RWPE1 (cell line): Measurements from ENCODE around the gene TMEM94.

Experiments used
- CTCF ChIA-PET: fragments of 350-600 bp; sonication (Branson Sonifier 250); formaldehyde crosslinking; extraction: SDS; loops from one replicate; lab custom pipeline; 2021; lab: Yijun Ruan, JAX
- POLR2A ChIA-PET: fragments of 400-600 bp; formaldehyde crosslinking; extraction: SDS; loops from one replicate; lab custom pipeline; 2020; ENCODE audit warnings: antibody characterized with exemption; ENCODE audit not compliant: low non-redundant PET; lab: Yijun Ruan, JAX
- DNase-seq: peaks from one replicate; pipeline ENCODE4 v3.0.0; 2012; ENCODE audit warnings: low spot score
- H3K27ac ChIP-seq: fragments of 450-650 bp; 2 replicates; pipeline ENCODE4 v1.5.1; 2017
- CTCF ChIP-seq: fragments of 450-650 bp; conservative IDR thresholded peaks from 2 replicates; pipeline ENCODE4 v1.5.1; 2017; ENCODE audit warnings: low read depth, mild to moderate bottlenecking

The TMEM94 gene

GRCh38 chr17:75459246-75459589 is 2.8 kb downstream of the TMEM94 start:
- CTCF ChIA-PET, result interaction anchor here (0.6 to 0.7 kb wide), 2 partner anchors 342 to 985 kb away, joined by 3 to 6 read pairs; no protein-coding TSS in a partner anchor
- POLR2A ChIA-PET, result no interaction called here
- no peak for DNase-seq
- no peak for TF ChIP-seq CTCF
- H3K27ac ChIP-seq, result no peak overlapping the region

- no peak overlapping the region for H3K27ac ChIP-seq
- ChIA-PET CTCF (interaction anchor here (0.6 kb wide), 1 partner anchor 342 kb away, joined by 6 read pairs; no protein-coding TSS in a partner anchor), POLR2A (interaction anchor here (0.6 kb wide), 1 partner anchor 32 kb away, joined by 3 read pairs; no protein-coding TSS in a partner anchor)
- DNase-seq, result no peak
- TF ChIP-seq CTCF, result no peak
Measured at GRCh38 chr17:75459590-75460267, 3.3 kb downstream of the TMEM94 start.

- no peak overlapping the region for H3K27ac ChIP-seq
- TF ChIP-seq CTCF, result no peak
- no peak for DNase-seq
- ChIA-PET CTCF (no interaction called here), POLR2A (interaction anchor here (0.6 kb wide), 1 partner anchor 32 kb away, joined by 3 read pairs; no protein-coding TSS in a partner anchor)
Measured at GRCh38 chr17:75460295-75460694, 3.9 kb downstream of the TMEM94 start.

- TF ChIP-seq CTCF, result no peak
- H3K27ac ChIP-seq, result no peak overlapping the region
- ChIA-PET POLR2A (no interaction called here), CTCF (no interaction called here)
- no peak for DNase-seq
Measured at GRCh38 chr17:75463603-75464002, 7.2 kb downstream of the TMEM94 start.

GRCh38 chr17:75465039-75465438 is 8.6 kb downstream of the TMEM94 start:
- CTCF ChIA-PET, result no interaction called here

GRCh38 chr17:75468291-75468754 is 11.9 kb downstream of the TMEM94 start:
- ChIA-PET CTCF (interaction anchor here (0.7 kb wide), 1 partner anchor 165 kb away, joined by 3 read pairs; the partner anchor contains the start of gene SMIM5), POLR2A (no interaction called here)
- TF ChIP-seq CTCF, result no peak
- no peak overlapping the region for H3K27ac ChIP-seq
- DNase-seq, result no peak

More at GRCh38 chr17:75465039-75465438, 8.6 kb downstream of the TMEM94 start:
- POLR2A ChIA-PET, result no interaction called here
- H3K27ac ChIP-seq, result no peak overlapping the region
- no peak for DNase-seq
- no peak for TF ChIP-seq CTCF
